ENCODE data around the gene MYO1D.

The MYO1D gene

DNA sequence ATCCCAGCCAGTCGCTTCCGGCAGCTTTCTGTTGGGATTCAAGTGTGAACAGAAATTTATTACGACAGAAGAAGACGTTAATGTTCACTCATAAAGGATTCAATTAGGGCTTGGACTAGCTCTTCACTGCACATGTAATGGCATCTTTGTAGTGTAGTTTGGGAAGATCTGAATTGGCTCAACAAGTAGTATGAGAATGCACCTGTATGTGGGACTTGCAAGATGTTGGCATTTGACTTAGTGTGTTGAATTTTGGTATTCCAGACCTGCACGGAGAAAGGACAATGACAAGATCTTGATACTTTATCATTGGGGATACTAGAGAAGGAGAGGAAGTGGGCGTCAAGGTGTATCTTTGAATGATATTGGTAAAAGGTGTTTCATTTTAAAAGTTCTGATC, 431.4 kb downstream of the MYO1D start:
- Mint-ChIP-seq H3K27me3 (no peaks in the 10 kb centered on the region), H3K36me3 (ENCODE audit: insufficient read depth) (peaks cover 52% of the 10 kb centered on the region), H3K27ac (peak overlapping the region; percentile 20 to 89), H3K9me3 (no peaks in the 10 kb centered on the region), H3K4me3 (peak overlapping the region; percentile 78 to 89), H3K4me1 (ENCODE audit: low read depth in 2 of 2) (peaks cover 20 to 35% of the 10 kb centered on the region in 2 donors)
- ATAC-seq (replicated peaks), result no peak
- DNase-seq, result no peak

GRCh38 chr17:32445074-32445415, 431.9 kb downstream of the MYO1D start:
- DNase-seq, result peak in 2 of 3 experiments; percentile 3 to 20
- peaks cover 18 to 35% of the 10 kb centered on the region in 2 donors for H3K4me1 Mint-ChIP-seq (ENCODE audit: low read depth in 2 of 2)
- H3K36me3 Mint-ChIP-seq (ENCODE audit: insufficient read depth), result peaks cover 48% of the 10 kb centered on the region
- no peaks in the 10 kb centered on the region for H3K9me3 Mint-ChIP-seq
- H3K27me3 Mint-ChIP-seq, result no peaks in the 10 kb centered on the region
- peak overlapping the region; percentile 78 to 89 for H3K4me3 Mint-ChIP-seq
- peak overlapping the region; percentile 20 to 89 for H3K27ac Mint-ChIP-seq
- ATAC-seq (replicated peaks), result no peak

DNA sequence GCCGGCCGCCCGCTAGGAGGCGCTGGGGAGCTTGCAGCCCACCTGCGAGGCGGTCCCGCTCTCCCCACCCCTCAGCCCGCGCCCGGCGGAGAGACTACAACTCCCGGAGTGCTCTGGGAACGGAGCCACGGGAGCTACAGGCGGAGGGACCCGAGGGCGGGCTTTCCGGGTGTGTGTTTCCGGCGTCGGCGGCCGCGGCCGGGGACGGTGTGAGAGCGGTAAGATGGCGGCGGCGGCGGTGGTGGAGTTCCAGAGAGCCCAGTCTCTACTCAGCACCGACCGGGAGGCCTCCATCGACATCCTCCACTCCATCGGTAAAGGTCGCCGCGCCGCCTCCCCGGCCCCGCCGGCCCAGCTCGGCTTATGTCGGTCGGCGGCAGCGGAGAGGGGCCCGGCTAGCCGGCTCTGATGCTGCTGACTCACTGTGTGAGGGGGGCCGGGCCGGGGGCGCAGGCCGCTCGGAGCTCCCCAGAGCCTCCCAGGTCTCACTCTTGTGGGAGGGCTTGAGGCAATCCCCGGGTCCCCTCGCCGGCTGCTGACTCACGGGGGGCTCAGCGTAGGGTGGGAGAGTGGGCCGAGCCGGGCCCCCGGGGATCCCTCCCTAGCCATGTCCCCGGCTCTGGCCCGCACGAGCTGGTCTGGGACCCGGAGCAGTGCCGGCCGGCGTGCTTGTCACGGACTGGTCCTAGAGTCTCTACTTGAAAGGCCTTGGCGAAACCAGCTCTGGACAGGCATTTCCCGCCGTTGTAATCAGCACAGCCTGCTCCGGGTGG, 432.4 kb downstream of the MYO1D start, which contains the start of gene PSMD11:
Gene PSMD11 (plus strand): TSS at position 210 of the 773 bp plus-strand sequence. CDS start 14 bp downstream, at position 224.
- H3K27me3 Mint-ChIP-seq, result no peaks in the 10 kb centered on the region
- peak within 1 kb of the TSS; percentile 78 to 89 for H3K4me3 Mint-ChIP-seq
- ATAC-seq (replicated peaks) (peak; percentile 96), DNase-seq (peak; percentile 98 to 99 (median 99))
- H3K4me1 Mint-ChIP-seq (ENCODE audit: low read depth in 2 of 2), result peaks cover 18 to 30% of the 10 kb centered on the region in 2 donors
- H3K27ac Mint-ChIP-seq, result peak within 1 kb of the TSS; percentile 20 to 89
- peaks cover 42% of the 10 kb centered on the region for H3K36me3 Mint-ChIP-seq (ENCODE audit: insufficient read depth)
- no peaks in the 10 kb centered on the region for H3K9me3 Mint-ChIP-seq

- no peaks in the 10 kb centered on the region for H3K9me3 Mint-ChIP-seq
- peaks cover 18 to 29% of the 10 kb centered on the region in 2 donors for H3K4me1 Mint-ChIP-seq (ENCODE audit: low read depth in 2 of 2)
- ATAC-seq (replicated peaks), result no peak
- H3K27me3 Mint-ChIP-seq, result no peaks in the 10 kb centered on the region
- peak overlapping the region; percentile 20 to 89 for H3K27ac Mint-ChIP-seq
- H3K4me3 Mint-ChIP-seq, result peak overlapping the region; percentile 78 to 89
- DNase-seq, result no peak
- peaks cover 36% of the 10 kb centered on the region for H3K36me3 Mint-ChIP-seq (ENCODE audit: insufficient read depth)
These were observed 433.1 kb downstream of the MYO1D start for GRCh38 chr17:32443827-32444300.

Data from effector memory CD8-positive, alpha-beta T cell (primary cell).